ENCODE data around the gene ZNF736. TPM values are rescaled to one million over a fixed set of nuclear protein-coding genes. Genes with fewer than 3 reads are reported as not detected.
"Not testable (repeated sequence)": the region's sequence is repeated elsewhere in the genome, so short reads cannot be mapped to it uniquely, and the experiment has no call there.

The ZNF736 gene
- polyA plus RNA-seq (ENCODE audit: insufficient read length) = 30.6 TPM
- long read RNA-seq, donor 1, partial matches to known transcripts = 0 of 1 reads
- long read RNA-seq, donor 1, other reads (novel, unspliced or antisense) = 0 of 1 reads
- long read RNA-seq, donor 2, full-length matches to known transcripts = 5 of 5 reads
- long read RNA-seq, donor 2, partial matches to known transcripts = 0 of 5 reads
- long read RNA-seq, donor 2, other reads (novel, unspliced or antisense) = 0 of 5 reads
- long read RNA-seq, donor 3, full-length matches to known transcripts = 7 of 7 reads
- long read RNA-seq, donor 3, partial matches to known transcripts = 0 of 7 reads
- long read RNA-seq, donor 3, other reads (novel, unspliced or antisense) = 0 of 7 reads
- long read RNA-seq, donor 4 = 0 reads
- long read RNA-seq, donor 5, partial matches to known transcripts = 0 of 5 reads
- long read RNA-seq, donor 5, other reads (novel, unspliced or antisense) = 0 of 5 reads
- long read RNA-seq, donor 6, full-length matches to known transcripts = 3 of 3 reads
- long read RNA-seq, donor 6, partial matches to known transcripts = 0 of 3 reads
- long read RNA-seq, donor 6, other reads (novel, unspliced or antisense) = 0 of 3 reads
- long read RNA-seq, donor 7, partial matches to known transcripts = 0 of 8 reads
- long read RNA-seq, donor 7, other reads (novel, unspliced or antisense) = 0 of 8 reads
- long read RNA-seq, donor 8, full-length matches to known transcripts = 4 of 4 reads
- long read RNA-seq, donor 8, partial matches to known transcripts = 0 of 4 reads
- long read RNA-seq, donor 8, other reads (novel, unspliced or antisense) = 0 of 4 reads

DNA sequence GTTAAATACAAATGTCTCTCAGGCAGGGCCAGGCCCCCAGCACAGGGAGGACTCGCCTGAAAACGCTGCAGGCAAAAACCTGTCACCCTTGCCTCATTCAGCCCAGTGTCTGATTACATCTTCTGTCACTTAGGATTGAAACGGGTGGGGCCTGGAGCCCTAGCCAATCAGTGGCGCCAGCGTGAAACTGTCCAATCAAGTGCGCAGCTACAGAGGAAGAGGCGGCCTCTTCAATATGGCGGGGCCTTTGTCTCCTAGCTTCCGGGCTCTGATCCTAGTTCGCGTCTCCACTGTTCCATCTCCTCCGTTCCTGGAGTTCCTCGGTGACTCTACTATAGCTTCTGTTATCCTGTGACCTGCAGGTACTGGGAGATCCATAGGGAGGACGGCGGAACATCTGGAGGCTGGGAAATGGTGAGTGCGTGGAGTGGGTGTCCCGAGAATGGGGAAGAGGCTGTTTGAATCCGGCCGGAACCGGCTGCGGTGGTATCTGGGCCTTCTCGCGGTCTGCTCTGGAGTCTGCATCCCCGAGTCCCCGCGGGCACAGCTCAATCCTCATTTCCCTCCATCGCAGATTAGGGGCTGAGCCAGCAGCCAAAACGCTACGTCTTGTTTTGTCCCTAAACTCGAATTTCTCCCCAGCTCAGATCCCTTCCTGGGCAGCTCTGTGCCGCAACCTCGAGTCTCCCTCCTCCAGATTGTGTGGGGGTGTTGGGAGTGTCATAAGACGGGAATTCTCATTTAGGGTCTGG is at the start of gene ZNF736:
Gene ZNF736, plus strand, starts transcription at position 222 of the 752 bp plus-strand sequence. Its CDS starts 190 bp downstream, at position 412.
- DNase-seq = peak; percentile 94

- no peak for DNase-seq
These were observed 47.3 kb upstream of the ZNF736 start for GRCh38 chr7:64266341-64266919.

- DNase-seq = no peak
These were observed 36.1 kb upstream of the ZNF736 start for GRCh38 chr7:64277630-64278029.

GRCh38 chr7:64294701-64295420 is 18.9 kb upstream of the ZNF736 start:
- DNase-seq = no peak

DNA sequence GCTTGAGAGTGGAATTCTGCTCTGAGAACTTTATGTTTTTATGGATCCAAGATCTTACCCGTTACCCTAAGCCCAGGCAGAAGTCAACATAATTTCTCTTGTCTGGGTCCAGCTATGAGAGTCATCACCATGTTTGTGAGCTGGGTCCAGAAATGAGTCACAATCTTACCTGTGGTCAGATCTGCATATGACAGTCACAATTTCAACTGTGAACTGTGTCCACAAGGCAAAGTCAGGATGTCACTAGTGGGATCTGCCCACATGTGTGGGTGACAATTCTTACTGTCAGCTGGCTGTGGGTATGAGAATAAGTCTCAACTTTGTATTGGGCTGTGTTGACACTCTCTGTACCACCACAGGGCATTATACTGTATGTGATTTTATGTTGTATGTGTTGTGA is 16.3 kb upstream of the ZNF736 start:
- not testable (repeated sequence) for DNase-seq

- no peak for DNase-seq
These were observed 12.9 kb upstream of the ZNF736 start for GRCh38 chr7:64300641-64301405.

DNA sequence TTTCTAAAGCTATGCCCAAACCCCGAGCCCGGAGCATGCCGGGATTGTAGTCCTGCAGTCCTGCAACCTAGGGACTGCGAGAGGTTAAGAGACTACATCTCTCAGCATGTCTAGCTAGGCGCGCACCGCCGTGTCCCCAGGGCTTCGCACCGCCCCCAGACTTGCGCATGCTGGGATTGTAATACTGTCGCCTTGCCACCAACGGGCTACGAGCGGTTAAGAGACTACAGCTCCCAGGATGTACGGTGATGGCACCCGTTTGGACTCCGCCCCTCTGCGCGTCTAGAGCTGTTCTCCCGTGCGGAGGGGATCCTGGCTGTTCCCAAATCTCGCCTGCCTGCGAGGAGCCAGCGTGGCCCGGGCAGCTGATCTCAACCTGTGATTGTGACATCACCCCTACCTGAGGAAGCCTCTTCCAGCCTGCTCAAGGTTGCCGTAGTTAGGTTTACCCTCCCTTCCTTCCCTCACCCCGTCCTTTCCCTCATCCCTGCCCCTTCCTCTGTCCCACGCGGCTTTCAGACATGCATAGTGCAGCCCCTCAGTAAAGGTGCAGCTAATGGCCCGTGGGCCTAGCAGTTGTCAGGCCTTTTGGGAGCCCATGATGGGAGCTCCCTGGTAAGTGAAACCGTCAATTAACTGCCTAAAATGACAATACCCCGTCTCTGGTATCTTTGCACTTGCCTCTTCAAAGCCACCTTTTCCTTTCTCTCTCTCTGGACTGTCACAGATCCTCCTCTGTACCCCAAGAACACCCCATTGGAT is 6.3 kb upstream of the ZNF736 start:
- DNase-seq = peak; percentile 92

- DNase-seq = no peak
These were observed 5.8 kb upstream of the ZNF736 start for GRCh38 chr7:64308016-64308270.

DNA sequence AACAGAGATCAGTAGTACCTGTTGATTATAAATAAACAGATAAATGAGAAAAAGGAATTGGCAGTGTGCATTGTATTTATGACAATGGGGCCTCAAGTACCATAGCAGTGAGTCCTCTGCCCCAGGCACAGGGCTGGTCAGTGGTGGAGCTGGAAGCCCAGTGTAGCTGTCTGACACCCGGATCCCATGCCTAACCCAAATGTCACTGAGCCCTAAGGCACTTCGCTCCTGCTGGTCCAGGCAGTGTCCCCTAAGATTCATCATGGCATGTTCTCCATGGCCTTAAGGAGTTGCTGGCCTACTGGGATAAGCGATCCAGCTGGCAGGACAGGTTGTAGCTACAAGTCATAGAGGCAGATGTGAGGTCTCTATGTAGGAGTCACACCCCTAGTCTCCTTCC is 3.3 kb upstream of the ZNF736 start:
- no peak for DNase-seq

DNA sequence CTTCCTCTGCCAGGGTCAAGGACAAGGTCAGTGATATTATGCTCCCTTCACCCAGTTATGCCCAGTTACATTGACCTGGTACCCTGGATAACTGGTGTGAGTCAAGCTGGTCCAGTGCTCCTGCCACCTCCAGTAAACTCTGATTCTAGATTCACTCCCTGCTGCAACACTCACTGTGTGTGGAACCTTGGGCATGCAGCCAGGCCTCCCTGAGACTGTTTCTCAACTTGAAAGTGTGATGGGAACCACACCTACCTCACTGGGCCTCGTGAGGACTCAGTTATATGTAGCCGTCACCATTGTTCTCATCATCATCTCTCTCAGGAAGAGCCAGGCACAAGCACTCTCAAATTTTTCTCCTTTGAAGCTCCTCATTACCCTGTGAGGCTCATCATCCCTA is 935 bp upstream of the ZNF736 start:
- no peak for DNase-seq

GRCh38 chr7:64314566-64314965 is 805 bp downstream of the ZNF736 start:
- DNase-seq = no peak

DNA sequence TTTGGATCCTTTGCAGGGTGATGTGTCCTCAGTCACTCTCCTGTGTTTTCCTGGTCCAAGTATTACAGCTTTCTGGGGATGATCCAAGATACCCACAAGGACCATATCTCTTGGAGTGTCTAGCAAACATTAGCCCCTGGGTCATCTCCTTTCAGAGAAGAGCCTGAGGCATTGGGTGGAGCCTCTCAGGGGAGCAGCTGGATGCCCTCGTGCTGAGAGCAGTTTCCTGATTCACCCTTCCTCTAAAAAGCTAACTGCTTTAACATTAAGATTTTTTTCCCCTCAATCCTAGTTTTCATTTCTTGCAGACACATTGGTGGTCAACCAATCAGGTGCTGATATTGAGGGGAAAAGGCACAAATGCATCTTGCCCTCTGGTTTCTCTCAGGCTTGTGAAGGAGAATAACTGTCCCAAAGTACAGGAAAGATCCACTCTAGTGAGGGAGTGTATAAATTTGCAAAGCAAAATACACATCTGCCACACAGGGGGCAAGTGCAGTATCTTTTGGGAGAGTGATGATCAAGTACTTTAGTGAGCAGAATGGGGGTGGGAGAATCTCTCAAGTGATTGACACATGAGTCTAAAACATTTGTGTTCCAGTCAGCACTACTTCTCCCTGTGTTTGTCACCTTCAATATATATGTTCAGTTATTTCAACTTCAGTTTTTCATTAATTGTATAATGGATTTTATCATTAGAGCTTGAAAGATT is 2.4 kb downstream of the ZNF736 start:
- not testable (repeated sequence) for DNase-seq

- no peak for DNase-seq
These were observed 7.1 kb downstream of the ZNF736 start for GRCh38 chr7:64320547-64321513.

- not testable (repeated sequence) for DNase-seq
These were observed 10.4 kb downstream of the ZNF736 start for GRCh38 chr7:64324166-64324565.

DNA sequence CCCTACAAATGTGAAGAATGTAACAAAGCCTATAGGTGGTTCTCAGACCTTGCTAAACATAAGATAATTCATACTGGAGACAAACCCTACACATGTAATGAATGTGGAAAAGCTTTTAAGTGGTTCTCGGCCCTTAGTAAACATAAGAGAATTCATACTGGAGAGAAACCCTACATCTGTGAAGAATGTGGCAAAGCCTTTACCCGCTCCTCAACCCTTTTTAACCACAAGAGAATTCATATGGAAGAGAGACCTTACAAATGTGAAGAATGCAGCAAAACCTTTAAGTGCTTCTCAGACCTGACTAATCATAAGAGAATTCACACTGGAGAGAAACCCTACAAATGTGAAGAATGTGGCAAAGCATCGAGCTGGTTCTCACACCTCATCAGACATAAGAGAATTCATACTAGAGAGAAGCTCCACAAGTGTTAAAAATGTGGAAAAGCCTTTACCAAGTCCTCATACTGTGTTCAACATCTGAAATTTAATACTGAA is 35.0 kb downstream of the ZNF736 start:
- DNase-seq = not testable (repeated sequence)

DNA sequence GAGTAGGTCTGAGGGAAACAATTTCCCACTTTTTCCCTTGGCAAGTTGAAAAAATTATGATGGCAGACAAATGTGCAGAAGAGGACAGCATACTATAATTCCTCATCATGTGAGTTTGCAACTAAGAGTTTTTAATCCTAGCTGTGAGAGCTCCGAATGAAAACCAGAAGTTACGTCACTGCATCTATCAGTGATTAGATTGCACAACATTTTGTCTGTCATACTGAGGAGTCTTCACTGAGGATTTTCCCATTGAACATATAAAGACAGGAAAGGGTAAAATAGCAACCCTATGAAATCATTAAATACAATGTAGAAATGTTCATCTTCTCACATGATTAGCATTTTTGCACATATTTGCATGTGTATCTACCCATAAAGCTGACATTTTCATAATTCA is 45.8 kb downstream of the ZNF736 start:
- DNase-seq = no peak

- no peak for DNase-seq
These were observed 57.4 kb downstream of the ZNF736 start for GRCh38 chr7:64371116-64371515.

DNA sequence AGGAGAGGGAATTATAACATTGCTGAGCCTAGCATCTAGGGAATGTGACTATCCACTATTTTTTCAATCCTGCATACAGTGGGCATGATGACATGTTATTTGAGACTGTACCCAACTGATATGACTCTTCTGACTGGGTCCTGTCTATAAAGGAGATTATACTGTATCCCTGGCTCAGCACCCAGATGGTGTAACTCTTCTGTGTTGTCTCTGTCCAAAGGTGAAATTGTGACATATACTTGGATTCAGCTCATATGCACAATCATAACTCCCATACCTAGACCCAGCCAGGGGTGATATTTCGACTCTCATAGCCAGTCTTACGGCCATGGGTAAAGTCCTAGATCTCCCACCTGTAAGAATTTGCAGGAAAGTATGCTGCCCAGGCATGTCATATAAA is 59.3 kb downstream of the ZNF736 start:
- no peak for DNase-seq
